ENCODE measurements around the gene SLC6A3.

DNA sequence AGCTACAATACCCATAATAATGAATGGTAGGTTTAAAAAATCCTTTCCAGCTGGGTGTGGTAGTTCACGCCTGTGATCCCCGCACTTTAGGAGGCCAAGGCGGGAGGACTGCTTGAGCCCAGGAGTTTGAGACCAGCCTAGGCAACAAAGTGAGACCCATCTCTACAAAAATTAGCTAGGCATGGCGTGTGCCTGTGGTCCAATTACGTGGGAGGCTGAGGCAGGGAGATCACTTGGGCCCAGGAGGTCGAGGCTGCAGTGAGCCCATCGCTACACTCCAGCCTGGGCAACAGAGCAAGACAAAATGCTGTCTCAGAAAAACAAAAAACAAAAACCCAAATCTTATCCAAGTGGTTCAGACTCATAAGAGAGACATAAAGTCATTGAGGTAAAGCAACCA lies 33.8 kb upstream of the SLC6A3 start:
- TF ChIP-seq KAT8 (IDR thresholded peaks at IDR 0.05; ENCODE audit: low read depth) (no peak), RAD21 (CRISPR knock-in tag; conservative IDR thresholded peaks at IDR 0.05 in 1 of 2, IDR thresholded peaks at IDR 0.05 in 1 of 2) (no peak)
- TF ChIP-seq, protein P1, sequence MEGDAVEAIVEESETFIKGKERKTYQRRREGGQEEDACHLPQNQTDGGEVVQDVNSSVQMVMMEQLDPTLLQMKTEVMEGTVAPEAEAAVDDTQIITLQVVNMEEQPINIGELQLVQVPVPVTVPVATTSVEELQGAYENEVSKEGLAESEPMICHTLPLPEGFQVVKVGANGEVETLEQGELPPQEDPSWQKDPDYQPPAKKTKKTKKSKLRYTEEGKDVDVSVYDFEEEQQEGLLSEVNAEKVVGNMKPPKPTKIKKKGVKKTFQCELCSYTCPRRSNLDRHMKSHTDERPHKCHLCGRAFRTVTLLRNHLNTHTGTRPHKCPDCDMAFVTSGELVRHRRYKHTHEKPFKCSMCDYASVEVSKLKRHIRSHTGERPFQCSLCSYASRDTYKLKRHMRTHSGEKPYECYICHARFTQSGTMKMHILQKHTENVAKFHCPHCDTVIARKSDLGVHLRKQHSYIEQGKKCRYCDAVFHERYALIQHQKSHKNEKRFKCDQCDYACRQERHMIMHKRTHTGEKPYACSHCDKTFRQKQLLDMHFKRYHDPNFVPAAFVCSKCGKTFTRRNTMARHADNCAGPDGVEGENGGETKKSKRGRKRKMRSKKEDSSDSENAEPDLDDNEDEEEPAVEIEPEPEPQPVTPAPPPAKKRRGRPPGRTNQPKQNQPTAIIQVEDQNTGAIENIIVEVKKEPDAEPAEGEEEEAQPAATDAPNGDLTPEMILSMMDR (IDR thresholded peaks at IDR 0.05 in 2 of 3, conservative IDR thresholded peaks at IDR 0.05 in 1 of 3; ENCODE audit: insufficient read depth in 2 of 3, low read depth in 1 of 3, low read length in 3 of 3), result no peak
